CD4-positive, alpha-beta T cell treated with Interleukin-17A for 4 hours (primary cell): ENCODE data around the gene KAZN.

Experiments used
- DNase-seq: peaks from one replicate; pipeline ENCODE4 v3.0.0-alpha.2; 2020; ENCODE audit warnings: mixed read lengths

KAZN gene

DNA sequence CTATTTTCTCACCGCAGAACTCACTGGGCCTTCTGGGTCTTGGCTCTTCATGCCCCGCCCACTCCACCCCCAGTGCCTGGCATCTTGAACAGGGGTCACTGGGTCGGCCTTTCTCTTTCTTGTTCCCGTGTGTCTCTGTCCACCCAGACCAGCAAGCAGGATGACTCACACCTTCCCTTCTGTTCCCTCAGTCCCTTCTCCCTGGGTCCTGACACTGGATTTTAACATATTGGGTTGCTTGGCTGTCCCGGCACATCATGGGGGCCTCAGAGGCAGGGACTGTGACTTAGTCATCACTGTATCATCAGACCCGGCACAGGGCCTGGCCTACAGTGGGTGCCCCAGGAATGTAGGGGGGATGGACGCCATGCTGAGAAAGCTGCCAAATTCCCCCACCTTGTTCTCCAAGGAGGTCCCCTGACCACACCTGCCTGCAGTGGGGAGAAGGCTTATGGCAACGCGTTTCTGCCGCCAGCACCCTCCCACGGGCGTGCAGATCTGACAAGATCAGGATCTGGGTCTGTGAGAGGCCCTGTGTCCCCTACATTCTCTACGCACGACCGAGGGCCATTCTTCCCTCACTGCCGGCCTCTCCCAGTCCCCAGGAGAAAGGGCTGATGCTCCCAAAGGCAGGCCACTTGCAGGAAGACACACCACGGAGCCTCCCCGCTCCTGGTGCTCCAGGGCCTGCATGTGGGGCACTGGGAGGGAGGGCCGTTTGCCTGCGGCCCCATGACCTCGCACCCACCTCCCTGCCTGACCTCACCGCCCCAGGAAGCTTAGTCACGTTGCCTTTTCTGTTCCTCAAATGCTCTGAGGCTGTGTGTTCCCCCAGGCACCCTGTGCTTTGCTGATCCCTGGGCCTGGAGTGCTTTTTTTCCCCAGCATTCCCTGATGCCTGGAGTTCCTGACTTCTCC lies 397.9 kb downstream of the KAZN start:
- no peak for DNase-seq

DNA sequence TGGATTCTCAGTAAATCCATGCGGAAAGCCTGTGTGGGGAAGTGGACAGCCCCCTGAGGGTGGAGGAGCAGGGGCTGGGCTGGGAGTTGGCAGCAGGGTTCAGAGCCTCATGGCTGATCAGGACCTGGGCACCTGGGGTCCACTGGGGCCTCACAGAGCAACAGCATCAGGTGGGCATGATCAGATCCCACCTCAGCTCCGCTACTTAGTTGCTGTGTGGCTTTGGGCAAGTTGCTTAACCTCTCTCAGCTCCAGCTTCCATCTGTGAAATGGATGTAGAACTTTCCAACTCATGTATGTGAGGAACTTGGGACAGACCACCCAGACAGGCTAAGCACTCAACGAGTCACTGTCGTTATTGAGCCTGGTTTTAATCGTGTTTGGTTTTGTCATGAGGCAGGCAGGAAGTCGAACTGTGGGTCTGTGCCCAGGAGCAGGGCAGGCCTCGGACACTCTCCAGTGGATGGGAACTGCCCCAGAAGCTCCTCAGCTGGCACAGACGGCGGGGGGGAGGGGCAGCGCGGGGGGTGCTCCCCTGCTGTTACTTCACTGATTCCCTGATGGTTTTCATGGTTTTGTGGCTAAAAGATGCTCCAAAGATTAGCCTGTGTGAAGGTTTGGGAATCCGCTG lies 399.3 kb downstream of the KAZN start:
- no peak for DNase-seq

DNA sequence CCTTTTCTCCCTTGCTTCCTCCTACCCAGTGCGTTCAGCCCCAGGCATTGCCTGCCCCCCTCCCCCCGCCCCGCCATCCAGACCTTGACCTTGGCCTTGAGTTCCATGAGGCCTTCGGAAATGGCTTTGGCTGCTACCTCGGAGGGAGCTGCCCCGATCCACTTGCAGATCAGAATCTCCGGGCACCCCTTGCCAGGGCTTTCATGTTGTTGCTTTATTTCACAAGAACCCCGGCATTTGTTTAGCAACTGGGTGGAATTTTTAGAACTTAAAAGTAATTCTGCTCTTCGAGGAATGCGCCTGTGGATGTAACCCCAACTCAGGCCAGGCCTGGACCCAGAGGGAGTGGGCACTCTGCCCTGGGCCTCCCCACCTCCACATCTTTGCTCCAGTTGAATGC lies 401.0 kb downstream of the KAZN start:
- DNase-seq = no peak

DNA sequence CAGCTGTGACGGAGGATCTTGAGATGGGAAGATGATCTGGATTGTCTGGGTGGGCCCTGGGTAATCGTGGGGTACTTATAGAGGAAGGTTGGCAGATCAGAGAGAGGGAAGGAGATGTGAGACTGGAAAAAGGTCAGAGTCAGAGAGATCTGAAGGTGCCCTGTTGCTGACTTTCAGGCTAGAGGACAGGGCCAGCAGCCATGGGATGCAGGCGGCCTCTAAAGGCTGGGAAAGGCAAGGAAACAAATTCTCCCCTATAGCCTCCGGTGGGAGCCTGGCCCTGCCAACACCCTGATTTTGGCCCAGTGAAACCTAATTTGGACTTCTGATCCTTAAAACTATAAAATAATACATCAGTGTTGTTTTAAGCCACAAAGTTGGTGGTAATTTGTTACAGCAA lies 401.5 kb downstream of the KAZN start:
- DNase-seq = no peak

DNA sequence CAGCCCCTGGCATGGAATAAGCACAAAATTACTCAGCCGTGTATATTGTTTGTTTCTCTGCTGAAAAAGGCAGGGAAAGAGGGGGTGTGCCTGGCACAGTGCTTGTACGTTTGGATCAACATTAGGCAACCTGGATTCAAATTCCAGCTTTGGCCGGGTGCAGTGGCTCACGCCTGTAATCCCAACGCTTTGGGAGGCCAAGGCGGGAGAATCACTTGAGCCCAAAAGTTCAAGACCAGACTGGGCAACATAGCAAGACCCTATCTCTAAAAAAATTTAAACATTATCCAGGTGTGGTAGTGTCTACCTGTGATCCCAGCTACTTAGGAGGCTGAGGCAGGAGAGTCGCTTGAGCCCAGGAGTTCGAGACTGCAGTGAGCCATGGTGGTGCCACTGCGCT lies 402.2 kb downstream of the KAZN start:
- no peak for DNase-seq

DNA sequence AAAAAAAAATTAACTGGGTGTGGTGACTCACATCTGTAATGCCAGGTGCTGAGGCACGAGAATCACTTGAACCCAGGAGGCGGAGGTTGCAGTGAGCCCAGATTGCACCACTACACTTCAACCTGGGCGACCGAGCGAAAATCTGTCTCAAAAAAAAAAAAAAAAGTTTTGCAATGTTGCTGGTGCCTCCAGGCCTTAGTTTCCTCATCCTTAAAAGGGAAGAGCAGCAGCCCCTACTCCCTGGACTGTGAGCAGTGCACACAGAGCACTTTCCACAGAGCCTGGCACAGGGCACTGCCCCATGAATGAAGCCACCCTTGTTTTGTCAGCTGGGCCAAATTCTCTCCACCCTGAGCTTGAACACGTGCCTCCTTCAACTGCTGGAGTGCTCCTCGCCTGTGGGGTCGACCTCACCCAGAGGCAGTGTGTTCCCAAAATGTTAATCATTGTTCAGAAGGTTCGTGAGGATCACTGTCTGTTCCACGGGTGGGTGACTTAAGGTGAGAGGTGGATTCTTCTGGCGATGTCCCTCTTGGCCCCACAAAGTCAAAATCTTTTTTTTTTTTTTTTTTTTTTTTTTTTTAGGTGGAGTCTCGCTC lies 402.9 kb downstream of the KAZN start:
- DNase-seq = no peak

DNA sequence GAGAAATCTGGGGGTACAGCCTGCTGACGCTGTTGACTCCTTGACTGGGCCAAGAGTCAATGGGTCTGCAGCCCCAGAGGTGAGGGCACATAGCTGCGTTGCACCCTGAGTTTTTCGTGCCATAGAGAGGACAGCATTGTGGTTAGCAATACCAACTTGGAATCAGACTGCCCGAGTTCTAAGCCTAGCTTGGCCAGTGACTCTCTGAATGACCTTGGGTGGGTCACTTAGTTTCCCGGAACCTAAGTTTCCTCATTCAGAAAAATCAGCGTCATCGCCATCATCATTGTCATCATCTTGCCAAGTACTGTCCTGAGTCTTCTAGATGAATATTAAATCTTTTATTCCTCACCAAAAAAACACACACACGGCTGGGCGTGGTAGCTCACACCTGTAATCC lies 403.8 kb downstream of the KAZN start:
- no peak for DNase-seq

DNA sequence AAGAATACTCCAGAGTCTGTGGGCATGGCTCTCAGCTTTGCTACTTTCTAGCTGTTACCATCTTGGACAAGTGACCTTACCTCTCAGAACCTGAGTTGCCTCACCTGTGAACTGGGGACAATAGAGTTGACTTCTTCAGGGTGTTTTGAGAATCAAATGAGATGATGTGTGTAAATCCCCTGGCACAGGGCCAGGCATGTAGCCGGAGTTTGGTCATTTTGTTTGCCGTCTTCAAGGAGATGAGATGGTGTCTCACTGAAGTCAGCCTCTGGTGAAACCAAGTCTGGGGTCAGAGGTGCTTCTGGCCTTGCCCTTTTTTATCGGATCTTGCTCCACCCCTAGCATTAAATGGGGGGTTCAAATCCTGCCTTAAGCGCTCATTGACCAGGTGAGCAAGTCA lies 405.9 kb downstream of the KAZN start:
- no peak for DNase-seq

DNA sequence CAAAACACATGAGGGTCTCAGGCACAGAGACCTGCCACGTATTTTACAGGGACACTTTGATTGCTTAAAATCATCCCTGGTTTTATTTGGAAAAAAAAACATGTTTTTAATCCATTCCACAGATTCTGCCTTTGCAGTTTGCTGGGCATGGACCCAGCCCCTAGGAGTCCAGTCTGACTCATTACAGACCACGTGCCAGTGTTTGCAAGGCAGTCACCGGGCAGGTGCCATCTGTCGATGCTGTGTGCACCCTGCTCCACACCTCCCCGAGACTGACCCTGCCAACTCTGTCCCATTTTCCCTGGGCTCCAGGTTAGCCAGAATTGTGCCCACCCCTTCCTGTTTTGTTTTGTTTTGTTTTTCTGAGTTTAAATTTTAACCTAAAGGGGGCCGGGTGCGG lies 406.6 kb downstream of the KAZN start:
- DNase-seq = no peak

DNA sequence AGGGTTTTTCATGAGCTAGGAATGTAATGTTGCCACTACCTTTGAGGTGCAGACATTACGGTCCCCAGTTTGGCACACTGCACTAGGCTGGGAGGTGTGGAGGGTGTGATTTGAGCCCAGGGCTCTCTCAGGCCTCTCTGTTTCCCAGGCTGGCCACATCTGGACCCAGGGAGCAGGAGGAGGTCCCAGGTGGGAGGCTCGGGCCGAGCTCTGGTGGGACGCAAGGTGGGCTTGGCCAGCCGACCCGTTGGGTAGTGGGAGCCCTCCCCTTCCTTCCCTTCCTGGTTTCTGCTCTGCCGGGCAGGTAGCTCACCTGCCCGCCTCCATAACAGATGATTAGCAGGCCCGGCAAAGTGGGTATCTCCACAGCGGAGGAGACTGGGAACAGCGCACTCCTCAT lies 408.9 kb downstream of the KAZN start:
- DNase-seq = no peak

DNA sequence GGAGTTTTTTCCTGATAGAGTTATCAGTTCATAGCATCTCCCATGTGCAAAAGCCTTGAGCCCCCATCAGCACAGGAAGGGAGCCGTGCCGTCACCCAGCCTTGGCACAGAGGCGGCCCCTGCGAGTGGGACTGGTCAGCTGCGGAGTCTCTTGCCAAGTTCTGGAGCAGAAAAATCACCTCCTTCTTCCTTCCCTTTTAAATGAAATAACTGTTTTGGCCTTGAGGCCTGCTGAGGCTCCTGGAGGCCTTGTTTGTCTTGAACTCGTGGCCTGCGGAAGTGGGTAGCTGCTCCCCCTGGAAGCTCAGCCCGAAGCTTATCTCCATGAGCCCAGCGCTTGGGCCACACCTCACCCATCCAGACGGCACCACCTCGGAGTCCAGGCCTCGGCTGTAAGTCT lies 409.4 kb downstream of the KAZN start:
- no peak for DNase-seq

DNA sequence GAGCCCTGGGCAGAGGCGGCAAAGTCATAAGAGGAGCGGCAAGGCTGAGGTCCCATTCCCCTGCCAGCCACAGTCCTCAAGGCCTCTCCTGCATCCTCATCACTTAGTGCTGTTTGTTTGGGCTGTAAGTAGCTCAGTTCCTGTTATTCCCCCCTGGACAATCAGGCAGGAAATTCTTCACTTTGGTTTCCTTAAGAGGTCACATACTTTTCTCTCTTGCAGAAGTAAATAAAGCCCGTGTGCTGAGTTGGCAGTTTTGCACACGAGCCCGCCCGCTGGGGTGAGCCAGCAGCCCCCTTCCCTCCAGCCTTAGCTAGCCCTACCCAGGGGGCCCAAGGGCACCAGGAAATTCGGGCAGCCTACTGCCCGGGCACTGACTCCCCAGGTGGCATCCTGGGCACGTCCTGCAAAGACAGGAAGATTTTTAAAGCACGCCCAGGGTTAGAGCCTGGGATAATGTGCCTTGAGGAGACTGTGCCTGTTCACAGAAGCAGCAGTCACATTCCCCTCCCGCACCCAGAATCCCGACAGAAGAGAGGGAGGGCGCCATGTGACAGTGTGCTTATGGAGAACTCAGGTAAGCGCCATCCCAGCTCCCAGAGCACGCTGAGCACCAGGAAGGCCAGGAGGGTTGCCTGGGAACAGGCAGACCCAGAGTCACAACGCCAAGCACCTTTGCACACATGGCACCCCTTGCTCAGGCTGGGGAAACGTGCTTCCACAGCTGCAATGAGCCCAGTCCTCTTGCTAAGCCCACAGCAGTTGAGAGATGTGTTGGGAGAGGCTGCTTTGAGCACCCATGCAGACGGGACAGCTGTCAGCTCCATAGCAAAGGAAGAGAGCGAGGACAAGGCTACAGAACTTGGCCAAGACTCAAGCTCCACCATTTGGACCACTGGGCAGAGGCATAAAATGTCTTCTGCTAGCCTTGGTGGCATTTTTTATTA lies 410.6 kb downstream of the KAZN start:
- no peak for DNase-seq

DNA sequence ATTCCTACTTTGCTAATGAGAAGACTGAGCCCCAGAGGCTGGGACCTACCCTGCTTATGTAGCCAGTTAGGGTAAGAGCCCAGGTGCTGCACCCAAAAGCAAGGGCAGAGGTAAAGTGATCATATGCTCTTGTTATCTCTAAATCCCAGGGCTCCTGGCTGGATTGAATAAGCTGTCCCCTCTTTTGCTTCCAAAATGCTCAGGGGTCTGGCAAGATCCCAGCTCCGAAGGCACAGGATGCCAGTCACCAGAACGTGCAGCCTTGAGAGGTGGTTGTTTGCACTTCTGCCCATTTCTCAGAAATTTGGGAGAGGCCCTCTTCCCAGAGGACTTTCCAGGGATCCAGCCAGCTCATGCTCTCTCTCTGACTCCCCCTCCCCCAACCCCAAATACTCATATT lies 412.7 kb downstream of the KAZN start:
- DNase-seq = no peak

DNA sequence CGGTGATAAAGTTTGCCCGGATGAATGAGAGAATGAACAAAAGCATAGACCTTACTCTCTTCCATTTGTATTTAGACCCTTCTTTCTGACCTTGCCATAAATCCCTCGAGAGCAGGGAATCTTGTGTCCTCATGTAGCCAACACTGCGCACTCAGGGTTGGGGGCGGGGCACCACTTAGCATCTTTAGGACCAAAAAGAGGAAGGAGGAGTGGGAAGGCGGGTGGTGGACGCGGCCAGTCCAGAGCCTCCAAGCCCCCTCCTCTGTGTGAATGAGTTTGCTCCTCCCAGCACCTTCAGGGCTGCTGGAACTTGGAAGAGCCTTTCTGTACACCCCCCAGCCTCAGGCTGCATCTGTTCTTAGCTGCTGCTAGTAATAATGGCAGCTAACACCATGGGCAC lies 413.2 kb downstream of the KAZN start:
- DNase-seq = no peak

DNA sequence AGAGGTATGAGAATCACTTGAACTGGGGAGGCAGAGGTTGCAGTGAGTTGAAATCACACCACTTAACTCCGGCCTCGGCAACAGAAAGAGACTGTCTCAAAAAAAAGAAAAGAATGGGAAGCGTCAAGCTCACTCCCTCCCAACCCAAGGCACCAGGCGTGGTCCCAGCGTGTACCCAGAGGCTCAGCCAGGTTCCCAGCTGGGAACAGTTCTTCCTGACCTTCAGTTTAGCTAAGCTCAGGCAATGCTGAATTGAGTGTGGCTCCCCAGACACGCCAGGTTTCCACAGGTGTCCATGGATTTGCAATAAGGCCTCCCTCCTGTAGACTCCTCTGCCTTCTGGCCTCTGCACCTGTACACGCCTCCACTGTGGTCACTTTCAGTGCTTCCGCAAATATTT lies 414.3 kb downstream of the KAZN start:
- no peak for DNase-seq

DNA sequence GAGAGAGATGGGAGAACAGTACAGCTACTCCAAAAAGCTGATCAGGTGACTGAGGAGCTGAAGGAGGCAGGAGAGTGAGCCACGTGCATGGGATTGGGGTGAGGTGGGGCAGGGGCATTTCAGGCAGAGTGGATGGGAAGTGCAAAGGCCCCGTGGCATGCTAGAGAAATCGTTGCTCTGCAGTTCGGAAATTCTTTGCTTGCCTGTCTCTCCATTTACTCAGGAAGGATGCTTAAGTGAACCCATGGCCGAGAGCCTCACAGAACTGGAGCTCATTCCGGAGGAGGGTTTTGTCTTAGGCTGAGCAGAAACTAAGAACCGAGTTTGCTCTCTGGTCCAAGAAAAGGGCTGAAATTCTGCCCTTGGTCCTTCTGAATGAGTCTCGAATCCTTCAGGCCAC lies 415.3 kb downstream of the KAZN start:
- DNase-seq = no peak

DNA sequence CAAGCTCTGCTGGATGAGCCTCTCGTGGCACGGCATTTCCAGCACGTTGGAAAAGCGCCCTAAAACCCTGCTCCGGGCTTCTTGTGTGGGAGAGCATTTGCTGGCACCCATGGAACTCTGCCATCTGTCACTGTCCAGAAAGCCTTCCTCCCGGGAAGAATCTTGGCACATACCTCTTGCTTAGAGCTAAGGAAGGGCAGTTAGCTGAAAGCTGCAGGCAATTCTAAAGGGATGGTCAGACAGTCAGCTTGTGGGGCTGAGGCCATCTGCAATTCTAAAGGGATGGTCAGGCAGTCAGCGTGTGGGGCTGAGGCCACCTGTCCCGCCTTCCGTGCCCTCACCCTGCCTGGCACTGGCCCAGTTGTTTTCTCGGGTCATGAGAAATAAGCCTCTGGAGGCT lies 416.0 kb downstream of the KAZN start:
- DNase-seq = no peak

DNA sequence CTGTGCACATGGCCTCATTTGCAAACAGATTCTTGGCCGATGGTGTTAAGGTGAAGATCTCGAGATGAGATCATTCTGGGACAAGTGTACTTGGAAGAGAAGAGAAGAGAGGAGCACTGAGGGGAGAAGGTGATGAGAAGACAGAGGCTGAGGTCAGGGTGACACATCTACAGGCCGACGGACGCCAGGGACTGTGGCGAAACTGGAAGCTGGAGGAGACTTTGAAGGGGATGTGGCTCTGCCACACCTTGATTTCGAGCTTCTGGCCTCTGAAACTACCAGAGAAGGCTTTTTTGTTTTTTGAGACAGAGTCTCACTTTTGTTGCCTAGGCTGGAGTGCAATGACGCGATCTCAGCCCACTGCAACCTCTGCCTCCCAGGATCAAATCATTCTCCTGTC lies 417.5 kb downstream of the KAZN start:
- DNase-seq = no peak

DNA sequence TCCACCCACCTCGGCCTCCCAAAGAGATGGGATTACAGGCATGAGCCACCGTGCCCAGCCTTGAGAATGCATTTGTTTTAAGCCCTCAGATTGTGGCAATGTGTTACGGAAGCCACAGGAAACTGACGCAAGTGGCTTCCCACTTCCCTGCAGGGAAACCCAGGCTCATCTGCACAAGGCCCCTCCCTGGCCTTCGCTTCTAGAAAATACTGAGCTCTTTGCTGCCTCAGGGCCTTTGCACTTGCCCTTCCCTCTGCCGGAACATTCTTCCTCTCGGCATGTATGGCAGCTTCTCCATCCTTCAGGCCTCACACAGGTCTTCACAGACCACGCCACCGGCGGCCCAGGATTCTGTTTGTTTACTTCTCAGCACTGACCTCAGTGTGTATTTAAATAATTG lies 418.0 kb downstream of the KAZN start:
- DNase-seq = no peak

DNA sequence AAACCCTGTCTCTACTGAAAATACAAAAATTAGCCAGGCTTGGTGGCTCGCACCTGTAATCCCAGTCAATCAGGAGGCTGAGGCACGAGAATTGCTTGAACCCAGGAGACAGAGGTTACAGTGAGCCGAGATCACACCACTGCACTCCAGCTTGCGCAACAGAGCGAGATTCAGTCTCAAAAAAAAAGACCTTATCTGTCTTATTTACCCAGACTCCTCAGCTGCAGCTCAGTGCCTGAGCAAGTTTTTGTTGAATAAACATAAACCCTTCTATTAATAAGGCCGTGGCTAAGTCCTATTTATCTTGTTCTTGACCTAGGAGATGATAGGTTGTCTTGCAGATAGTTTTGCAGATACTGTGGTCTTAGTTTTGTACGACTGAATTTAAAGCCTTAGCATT lies 418.6 kb downstream of the KAZN start:
- DNase-seq = no peak

DNA sequence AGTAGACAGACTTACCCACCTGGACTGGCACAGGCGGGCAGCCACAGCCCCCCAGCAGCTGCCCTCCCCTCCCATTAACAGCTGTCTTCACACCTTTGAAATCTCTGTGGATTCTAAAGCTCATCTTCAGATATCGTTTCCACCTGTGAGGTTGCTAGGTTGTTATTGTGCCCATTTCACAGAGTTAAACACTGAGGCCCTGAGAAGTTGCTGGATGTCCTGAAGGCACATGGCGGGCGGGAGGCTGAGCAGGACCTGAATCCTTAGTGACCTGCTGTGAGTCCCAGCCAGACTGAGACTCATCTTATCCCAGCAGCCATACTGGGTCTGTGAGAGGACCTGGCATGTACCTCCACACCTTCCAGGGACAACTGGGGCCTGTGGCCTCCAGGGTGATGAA lies 420.3 kb downstream of the KAZN start:
- no peak for DNase-seq

DNA sequence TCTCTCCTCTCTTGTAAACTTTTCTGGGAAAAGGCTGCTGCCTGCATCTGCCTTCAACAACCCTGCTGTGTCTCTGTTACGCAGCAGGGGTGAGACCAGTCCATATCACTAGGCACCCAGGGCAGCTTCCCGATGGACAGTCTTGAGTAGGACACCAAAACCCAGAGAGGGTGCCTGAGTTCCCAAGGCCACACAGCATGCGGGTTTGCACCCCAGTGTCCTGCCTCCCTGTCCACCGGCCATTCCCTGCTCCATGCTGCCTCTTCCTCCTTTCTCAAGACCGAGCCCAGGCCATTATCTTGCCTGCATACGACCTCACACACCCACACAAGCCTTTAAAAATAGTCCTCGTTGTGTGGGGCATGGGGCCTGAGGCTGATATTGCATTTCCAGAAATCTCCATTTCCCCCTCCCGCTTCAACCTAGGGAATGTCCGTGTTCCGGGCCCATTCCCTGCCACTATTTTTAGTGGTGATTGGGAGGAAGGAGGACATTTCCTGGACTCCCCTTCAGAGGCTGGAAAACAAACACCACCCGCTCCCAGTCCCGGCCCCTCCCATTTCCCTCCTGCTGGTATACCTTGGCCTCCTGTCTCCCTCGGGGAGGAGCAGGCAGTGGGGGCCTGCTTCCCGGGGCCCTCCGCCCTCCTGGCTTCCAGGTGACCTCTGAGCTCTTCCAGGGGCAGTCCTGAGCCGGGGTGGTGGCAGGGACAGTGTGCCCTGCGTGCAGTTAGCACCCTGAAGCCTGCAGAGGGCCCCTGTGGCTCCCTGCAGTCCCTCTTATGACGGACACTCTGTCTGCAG lies 422.7 kb downstream of the KAZN start:
- no peak for DNase-seq
